Neural progenitor cell (in vitro differentiated cells): Measurements from ENCODE around the gene BLVRA.

ENCODE experiments used
- EZH2 ChIP-seq: fragments of 200-600 bp; sonication (generic); IDR thresholded peaks from 2 replicates; pipeline ENCODE4 v1.6.1; 2017; ENCODE audit warnings: antibody characterized with exemption, mild to moderate bottlenecking, moderate library complexity
- TF ChIP-seq, protein P1 (sequence below): fragments of 200-600 bp; sonication (generic); IDR thresholded peaks from 2 replicates; pipeline ENCODE4 v1.5.1; 2017; ENCODE audit warnings: antibody characterized with exemption, mild to moderate bottlenecking

DNA sequence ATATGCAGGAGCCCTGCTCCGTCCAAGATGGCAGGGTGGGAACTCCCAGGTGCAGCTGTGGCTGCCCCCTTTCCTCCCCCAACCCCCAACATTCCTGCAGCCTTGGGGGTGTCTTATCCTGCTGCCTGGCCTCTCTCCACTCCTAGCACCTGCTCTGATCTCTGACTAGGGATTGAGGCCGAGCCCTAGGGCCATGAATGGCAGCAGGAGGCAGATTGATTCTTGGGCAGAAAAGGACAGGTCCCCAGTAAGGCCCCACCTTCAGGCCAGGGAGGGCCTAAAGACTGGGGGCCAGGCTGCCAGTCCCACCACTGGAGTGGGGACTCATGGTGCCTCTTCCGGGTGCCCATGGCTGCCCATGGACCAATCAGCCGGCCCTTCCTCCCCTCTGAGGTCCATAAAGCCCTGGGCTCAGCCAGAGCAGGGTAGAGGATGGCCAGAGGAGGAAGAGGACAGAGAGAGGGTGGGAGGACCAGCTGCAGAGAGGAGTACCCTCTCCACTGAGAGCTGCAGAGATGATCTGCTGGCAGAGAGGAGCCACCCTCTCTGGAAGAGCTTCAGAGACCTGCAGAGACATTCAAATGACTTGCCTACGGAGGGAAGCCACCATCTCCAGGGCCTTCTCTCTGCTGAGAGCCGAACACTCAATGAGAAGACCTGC is 20.9 kb upstream of the BLVRA start:
- TF ChIP-seq, protein P1, sequence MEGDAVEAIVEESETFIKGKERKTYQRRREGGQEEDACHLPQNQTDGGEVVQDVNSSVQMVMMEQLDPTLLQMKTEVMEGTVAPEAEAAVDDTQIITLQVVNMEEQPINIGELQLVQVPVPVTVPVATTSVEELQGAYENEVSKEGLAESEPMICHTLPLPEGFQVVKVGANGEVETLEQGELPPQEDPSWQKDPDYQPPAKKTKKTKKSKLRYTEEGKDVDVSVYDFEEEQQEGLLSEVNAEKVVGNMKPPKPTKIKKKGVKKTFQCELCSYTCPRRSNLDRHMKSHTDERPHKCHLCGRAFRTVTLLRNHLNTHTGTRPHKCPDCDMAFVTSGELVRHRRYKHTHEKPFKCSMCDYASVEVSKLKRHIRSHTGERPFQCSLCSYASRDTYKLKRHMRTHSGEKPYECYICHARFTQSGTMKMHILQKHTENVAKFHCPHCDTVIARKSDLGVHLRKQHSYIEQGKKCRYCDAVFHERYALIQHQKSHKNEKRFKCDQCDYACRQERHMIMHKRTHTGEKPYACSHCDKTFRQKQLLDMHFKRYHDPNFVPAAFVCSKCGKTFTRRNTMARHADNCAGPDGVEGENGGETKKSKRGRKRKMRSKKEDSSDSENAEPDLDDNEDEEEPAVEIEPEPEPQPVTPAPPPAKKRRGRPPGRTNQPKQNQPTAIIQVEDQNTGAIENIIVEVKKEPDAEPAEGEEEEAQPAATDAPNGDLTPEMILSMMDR, result no peak
- TF ChIP-seq EZH2, result no peak
